PFSK-1 (cell line): ENCODE measurements around the gene FGF8.

Experiments
- FOXP2 ChIP-seq: optimal IDR thresholded peaks from 2 replicates; pipeline ENCODE3; 2011; ENCODE audit warnings: borderline replicate concordance, control low read depth, inconsistent platforms; ENCODE audit not compliant: insufficient read depth; ENCODE audit errors: extremely low read length, extremely low read depth
- POLR2AphosphoS5 ChIP-seq: IDR thresholded peaks from 2 replicates; pipeline ENCODE4 v1.6.1; 2012; ENCODE audit warnings: low read depth, mild to moderate bottlenecking, control low read depth, low read length, moderate library complexity
- REST ChIP-seq, 2 experiments: IDR thresholded peaks; 2 replicates each; pipeline versions ENCODE4 v1.6.1 to v1.8.0; 2011 to 2012; ENCODE audit warnings: low read depth in 2 of 2, low read length in 2 of 2, control low read depth in 1 of 2, inconsistent platforms in 1 of 2, mild to moderate bottlenecking in 1 of 2, moderate library complexity in 1 of 2; ENCODE audit not compliant: insufficient read depth in 1 of 2
- SIN3A ChIP-seq: IDR thresholded peaks from 2 replicates; pipeline ENCODE4 v1.6.1; 2012; ENCODE audit warnings: mild to moderate bottlenecking, low read length, moderate library complexity, borderline replicate concordance; ENCODE audit not compliant: insufficient read depth
- TAF1 ChIP-seq: IDR thresholded peaks from 2 replicates; pipeline ENCODE4 v1.6.1; 2012; ENCODE audit warnings: low read length, control low read depth, borderline replicate concordance; ENCODE audit not compliant: insufficient read depth

Gene FGF8

GRCh38 chr10:101781984-101782810 is 6.3 kb upstream of the FGF8 start:
- TF ChIP-seq FOXP2 = no peak
- no peak for TF ChIP-seq POLR2AphosphoS5
- no peak for TF ChIP-seq TAF1
- TF ChIP-seq SIN3A = no peak
- TF ChIP-seq REST (IDR thresholded peaks at IDR 0.05; ENCODE audit: insufficient read depth in 1 of 2, low read depth in 2 of 2, low read length in 2 of 2) = no peak

- TF ChIP-seq FOXP2 (no peak), REST (IDR thresholded peaks at IDR 0.05; ENCODE audit: insufficient read depth in 1 of 2, low read depth in 2 of 2, low read length in 2 of 2) (no peak), TAF1 (no peak), SIN3A (no peak)
Observed at GRCh38 chr10:101781655-101781983, 5.7 kb upstream of the FGF8 start.

- TF ChIP-seq TAF1 (no peak), REST (IDR thresholded peaks at IDR 0.05; ENCODE audit: insufficient read depth in 1 of 2, low read depth in 2 of 2, low read length in 2 of 2) (no peak), POLR2AphosphoS5 (no peak), SIN3A (no peak), FOXP2 (no peak)
Observed at GRCh38 chr10:101780818-101781654, 5.1 kb upstream of the FGF8 start.

GRCh38 chr10:101780187-101780817 is 4.4 kb upstream of the FGF8 start:
- TF ChIP-seq SIN3A = no peak
- no peak for TF ChIP-seq TAF1
- TF ChIP-seq POLR2AphosphoS5 = no peak
- TF ChIP-seq REST (IDR thresholded peaks at IDR 0.05; ENCODE audit: insufficient read depth in 1 of 2, low read depth in 2 of 2, low read length in 2 of 2) = no peak
- no peak for TF ChIP-seq FOXP2
